Caco-2 (cell line): ENCODE results near the gene MAGEB2. TPM values are rescaled to one million over a fixed set of nuclear protein-coding genes. Genes with fewer than 3 reads are reported as not detected.

Experiments
- BruUV-seq: library from RNA; stranded (reverse); fragments of 400-500 nt; replicated peaks from 2 replicates; lab custom pipeline; 2021; lab: Mats Ljungman, UMichigan
- CTCF ChIA-PET: fragments of 300-600 bp; sonication (Branson Sonifier 250); formaldehyde crosslinking; loops from one replicate; lab custom pipeline; 2022; ENCODE audit warnings: antibody characterized with exemption; lab: Charles Lee
- POLR2A ChIA-PET: fragments of 300-600 bp; sonication (Branson Sonifier 250); formaldehyde crosslinking; loops from one replicate; lab custom pipeline; 2022; ENCODE audit warnings: antibody characterized with exemption; lab: Charles Lee
- DNase-seq, 2 experiments: peaks; one replicate each; pipeline versions ENCODE4 v3.0.0 to v3.0.0-alpha.2; 2020 to 2022
- H3K27me3 ChIP-seq: replicated peaks from 2 replicates; pipeline ENCODE4 v1.6.0; 2011; ENCODE audit warnings: low read length; ENCODE audit not compliant: control insufficient read depth, insufficient read depth
- H3K36me3 ChIP-seq: 2 replicates; pipeline ENCODE4 v1.5.1; 2011; ENCODE audit warnings: low read length; ENCODE audit not compliant: control insufficient read depth, insufficient read depth
- H3K4me1 ChIP-seq: fragments of 250-450 bp; sonication (Bioruptor Pico); 2 replicates; pipeline ENCODE4 v1.5.1; 2020; ENCODE audit warnings: mild to moderate bottlenecking
- H3K4me3 ChIP-seq: 2 replicates; pipeline ENCODE4 v1.5.1; 2011; ENCODE audit warnings: low read depth, mild to moderate bottlenecking, control low read depth, low read length
- H3K9me3 ChIP-seq: fragments of 250-450 bp; sonication (Bioruptor Pico); 2 replicates; pipeline ENCODE4 v1.5.1; 2020; ENCODE audit warnings: mild to moderate bottlenecking, moderate library complexity
- H3K27ac Mint-ChIP-seq: one replicate; pipeline ENCODE4 v1.8.0; 2022; ENCODE audit warnings: mixed read lengths; ENCODE audit not compliant: unreplicated experiment
- H3K27me3 Mint-ChIP-seq: one replicate; pipeline ENCODE4 v1.8.0; 2022; ENCODE audit warnings: mixed read lengths; ENCODE audit not compliant: insufficient read depth, unreplicated experiment
- H3K36me3 Mint-ChIP-seq: one replicate; pipeline ENCODE4 v1.8.0; 2022; ENCODE audit warnings: mild to moderate bottlenecking, mixed read lengths; ENCODE audit not compliant: insufficient read depth, unreplicated experiment
- H3K4me1 Mint-ChIP-seq: one replicate; pipeline ENCODE4 v1.8.0; 2022; ENCODE audit warnings: low read depth, mixed read lengths; ENCODE audit not compliant: unreplicated experiment
- H3K4me3 Mint-ChIP-seq: one replicate; pipeline ENCODE4 v1.8.0; 2022; ENCODE audit warnings: mild to moderate bottlenecking, moderate library complexity, mixed read lengths; ENCODE audit not compliant: unreplicated experiment
- H3K9me3 Mint-ChIP-seq: one replicate; pipeline ENCODE4 v1.8.0; 2022; ENCODE audit warnings: mixed read lengths; ENCODE audit not compliant: unreplicated experiment
- intact Hi-C: fragments of 100-400 bp; cut with micrococcal nuclease; formaldehyde crosslinking; loops from one replicate; pipeline ENCODE4 v1.10.0; 2022; ENCODE audit not compliant: unreplicated experiment
- total RNA-seq: library from RNA; stranded (reverse); gene quantifications from 2 replicates; pipeline ENCODE4 v1.2.3, GENCODE V29; 2022
- TF ChIP-seq, protein P1 (sequence below), 2 experiments: fragments of 200-600 bp in 1 of 2; IDR thresholded peaks; 1 replicate in 1 of 2; 2 replicates in 1 of 2; pipeline versions ENCODE4 v1.5.1 to v1.8.0; 2011 to 2022; ENCODE audit warnings: antibody characterized with exemption in 1 of 2, control low read depth in 1 of 2, inconsistent platforms in 1 of 2, low read depth in 1 of 2, low read length in 1 of 2, mild to moderate bottlenecking in 1 of 2, moderate library complexity in 1 of 2; ENCODE audit not compliant: insufficient read depth in 1 of 2, severe bottlenecking in 1 of 2, unreplicated experiment in 1 of 2

The MAGEB2 gene
- total RNA-seq, 1 experiment from 2014 or later = not detected

DNA sequence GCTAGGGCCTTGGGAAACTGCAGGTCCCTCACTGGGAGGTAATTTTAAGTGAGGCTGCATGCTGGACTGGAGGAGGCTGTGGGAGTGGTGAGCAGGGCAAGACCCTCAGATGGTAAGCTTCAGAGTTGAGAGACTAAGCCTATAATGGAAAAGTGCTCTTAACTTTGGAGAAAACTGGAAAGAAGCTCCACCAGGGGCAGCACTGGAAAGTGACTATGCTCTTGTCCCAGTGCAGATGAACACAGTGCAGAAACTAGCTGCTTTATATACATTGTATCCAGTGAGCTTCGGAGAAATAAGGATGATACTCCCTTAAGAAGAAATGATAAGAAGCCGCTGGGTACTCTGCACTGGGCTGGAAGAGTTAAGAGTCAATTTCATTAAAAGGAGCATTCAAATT lies 3.2 kb upstream of the MAGEB2 start:
- TF ChIP-seq, protein P1, sequence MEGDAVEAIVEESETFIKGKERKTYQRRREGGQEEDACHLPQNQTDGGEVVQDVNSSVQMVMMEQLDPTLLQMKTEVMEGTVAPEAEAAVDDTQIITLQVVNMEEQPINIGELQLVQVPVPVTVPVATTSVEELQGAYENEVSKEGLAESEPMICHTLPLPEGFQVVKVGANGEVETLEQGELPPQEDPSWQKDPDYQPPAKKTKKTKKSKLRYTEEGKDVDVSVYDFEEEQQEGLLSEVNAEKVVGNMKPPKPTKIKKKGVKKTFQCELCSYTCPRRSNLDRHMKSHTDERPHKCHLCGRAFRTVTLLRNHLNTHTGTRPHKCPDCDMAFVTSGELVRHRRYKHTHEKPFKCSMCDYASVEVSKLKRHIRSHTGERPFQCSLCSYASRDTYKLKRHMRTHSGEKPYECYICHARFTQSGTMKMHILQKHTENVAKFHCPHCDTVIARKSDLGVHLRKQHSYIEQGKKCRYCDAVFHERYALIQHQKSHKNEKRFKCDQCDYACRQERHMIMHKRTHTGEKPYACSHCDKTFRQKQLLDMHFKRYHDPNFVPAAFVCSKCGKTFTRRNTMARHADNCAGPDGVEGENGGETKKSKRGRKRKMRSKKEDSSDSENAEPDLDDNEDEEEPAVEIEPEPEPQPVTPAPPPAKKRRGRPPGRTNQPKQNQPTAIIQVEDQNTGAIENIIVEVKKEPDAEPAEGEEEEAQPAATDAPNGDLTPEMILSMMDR (IDR thresholded peaks at IDR 0.05; ENCODE audit: insufficient read depth in 1 of 2, low read depth in 1 of 2, low read length in 1 of 2, severe bottlenecking in 1 of 2, unreplicated experiment in 1 of 2) = no peak
- H3K27me3 Mint-ChIP-seq = peaks cover 2% of the 10 kb centered on the region
- Histone ChIP-seq H3K9me3 (no peaks in the 10 kb centered on the region), H3K36me3 (no peaks in the 10 kb centered on the region), H3K4me1 (no peaks in the 10 kb centered on the region), H3K4me3 (no peak overlapping the region), H3K27me3 (no peaks in the 10 kb centered on the region)
- intact Hi-C loops = no loop called here
- ChIA-PET POLR2A (no interaction called here), CTCF (no interaction called here)
- DNase-seq = no peak
- no peaks in the 10 kb centered on the region for H3K36me3 Mint-ChIP-seq
- no TSS peak for BruUV-seq
- no peaks in the 10 kb centered on the region for H3K9me3 Mint-ChIP-seq
- H3K4me1 Mint-ChIP-seq = no peaks in the 10 kb centered on the region
- H3K27ac Mint-ChIP-seq = no peak overlapping the region
- no peak overlapping the region for H3K4me3 Mint-ChIP-seq

GRCh38 chrX:30217465-30217864 lies 2.1 kb downstream of the MAGEB2 start:
- intact Hi-C loops = no loop called here
- Histone ChIP-seq H3K4me1 (no peaks in the 10 kb centered on the region), H3K4me3 (no peak overlapping the region), H3K9me3 (no peaks in the 10 kb centered on the region), H3K27me3 (no peaks in the 10 kb centered on the region), H3K36me3 (no peaks in the 10 kb centered on the region)
- ChIA-PET POLR2A (no interaction called here), CTCF (no interaction called here)
- TF ChIP-seq, protein P1 (IDR thresholded peaks at IDR 0.05; ENCODE audit: insufficient read depth in 1 of 2, low read depth in 1 of 2, low read length in 1 of 2, severe bottlenecking in 1 of 2, unreplicated experiment in 1 of 2) = no peak
- Mint-ChIP-seq H3K4me3 (no peak overlapping the region), H3K9me3 (no peaks in the 10 kb centered on the region), H3K27me3 (peaks cover under 1% of the 10 kb centered on the region), H3K27ac (no peak overlapping the region), H3K36me3 (no peaks in the 10 kb centered on the region), H3K4me1 (no peaks in the 10 kb centered on the region)
- BruUV-seq = no TSS peak
- DNase-seq = no peak

DNA sequence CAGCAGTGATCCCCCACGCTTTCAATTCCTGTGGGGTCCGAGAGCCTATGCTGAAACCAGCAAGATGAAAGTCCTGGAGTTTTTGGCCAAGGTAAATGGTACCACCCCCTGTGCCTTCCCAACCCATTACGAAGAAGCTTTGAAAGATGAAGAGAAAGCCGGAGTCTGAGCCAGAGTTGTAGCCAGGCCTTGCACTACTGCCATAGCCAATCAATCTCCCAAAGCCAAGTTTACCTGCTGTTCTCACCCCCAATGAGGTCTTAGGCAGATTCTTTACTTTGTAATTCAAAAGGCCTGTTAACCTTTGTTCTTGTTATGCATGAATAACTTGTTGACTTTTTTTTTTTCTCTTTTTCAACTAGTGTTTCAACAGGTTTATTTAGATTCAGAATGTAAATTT lies 4.0 kb downstream of the MAGEB2 start:
- Histone ChIP-seq H3K9me3 (no peaks in the 10 kb centered on the region), H3K27me3 (no peaks in the 10 kb centered on the region), H3K36me3 (no peaks in the 10 kb centered on the region), H3K4me1 (no peaks in the 10 kb centered on the region), H3K4me3 (no peak overlapping the region)
- H3K27ac Mint-ChIP-seq = no peak overlapping the region
- no peaks in the 10 kb centered on the region for H3K9me3 Mint-ChIP-seq
- TF ChIP-seq, protein P1 (IDR thresholded peaks at IDR 0.05; ENCODE audit: insufficient read depth in 1 of 2, low read depth in 1 of 2, low read length in 1 of 2, severe bottlenecking in 1 of 2, unreplicated experiment in 1 of 2) = no peak
- CTCF ChIA-PET = no interaction called here
- POLR2A ChIA-PET = no interaction called here
- BruUV-seq = no TSS peak
- intact Hi-C loops = no loop called here
- H3K4me1 Mint-ChIP-seq = no peaks in the 10 kb centered on the region
- DNase-seq = no peak
- no peaks in the 10 kb centered on the region for H3K36me3 Mint-ChIP-seq
- no peak overlapping the region for H3K4me3 Mint-ChIP-seq
- H3K27me3 Mint-ChIP-seq = no peaks in the 10 kb centered on the region
